NCI-H524 treated with DMSO at 0.1 percent for 48 hours (cell line): ENCODE measurements around the gene NCKIPSD.

ENCODE experiments used
- DNase-seq: peaks from one replicate; lab custom pipeline; 2025; lab: John Stamatoyannopoulos, UW

NCKIPSD gene

GRCh38 chr3:48696601-48697000 lies 10.9 kb upstream of the NCKIPSD start:
- DNase-seq, result no peak

GRCh38 chr3:48696156-48696555 lies 10.4 kb upstream of the NCKIPSD start:
- no peak for DNase-seq

- DNase-seq, result no peak
Observed at GRCh38 chr3:48695393-48695753, 9.7 kb upstream of the NCKIPSD start.

- DNase-seq, result no peak
Observed at GRCh38 chr3:48694610-48695392, 9.1 kb upstream of the NCKIPSD start.

GRCh38 chr3:48693826-48694225 lies 8.1 kb upstream of the NCKIPSD start:
- no peak for DNase-seq

GRCh38 chr3:48692551-48692950 lies 6.8 kb upstream of the NCKIPSD start:
- DNase-seq, result no peak

GRCh38 chr3:48690846-48691458 lies 5.2 kb upstream of the NCKIPSD start:
- no peak for DNase-seq

- no peak for DNase-seq
Observed at GRCh38 chr3:48689384-48689783, 3.7 kb upstream of the NCKIPSD start.

GRCh38 chr3:48688737-48689075 lies 3.0 kb upstream of the NCKIPSD start:
- DNase-seq, result no peak

- no peak for DNase-seq
Observed at GRCh38 chr3:48688032-48688736, 2.5 kb upstream of the NCKIPSD start.

- no peak for DNase-seq
Observed at GRCh38 chr3:48687220-48687678, 1.5 kb upstream of the NCKIPSD start.

GRCh38 chr3:48686538-48687219 lies 964 bp upstream of the NCKIPSD start:
- no peak for DNase-seq

GRCh38 chr3:48685293-48685602 lies 467 bp downstream of the NCKIPSD start:
- DNase-seq, result no peak

- no peak for DNase-seq
Observed at GRCh38 chr3:48684480-48685143, 1.1 kb downstream of the NCKIPSD start.

- no peak for DNase-seq
Observed at GRCh38 chr3:48684054-48684349, 1.7 kb downstream of the NCKIPSD start.

- no peak for DNase-seq
Observed at GRCh38 chr3:48682786-48683185, 2.9 kb downstream of the NCKIPSD start.

- DNase-seq, result no peak
Observed at GRCh38 chr3:48681974-48682610, 3.6 kb downstream of the NCKIPSD start.

GRCh38 chr3:48681541-48681880 lies 4.2 kb downstream of the NCKIPSD start:
- DNase-seq, result no peak

GRCh38 chr3:48680811-48681540 lies 4.7 kb downstream of the NCKIPSD start:
- DNase-seq, result no peak

- DNase-seq, result no peak
Observed at GRCh38 chr3:48679411-48680391, 6.0 kb downstream of the NCKIPSD start.
